Measurements from ENCODE around the gene RPL15.

GRCh38 chr3:23944007-23944783 is 27.3 kb downstream of the RPL15 start:
- TF ChIP-seq CTCF (IDR thresholded peaks at IDR 0.05) (no peak), EZH2 (IDR thresholded peaks at IDR 0.05; ENCODE audit: borderline replicate concordance, insufficient read depth, low read depth, low read length, poor library complexity, severe bottlenecking) (no peak)
